AG04449 (cell line): Measurements from ENCODE around the gene LDLRAD4.
A peak's percentile ranks its signal among the peaks of the same experiment; 100 is the strongest.

ENCODE experiments used
- CTCF ChIA-PET: fragments of 350-600 bp; formaldehyde crosslinking; extraction: SDS; loops from one replicate; lab custom pipeline; 2021; ENCODE audit warnings: antibody characterized with exemption; lab: Yijun Ruan, JAX
- POLR2A ChIA-PET: fragments of 400-600, 350-600 bp; formaldehyde crosslinking; extraction: SDS; loops from one replicate; lab custom pipeline; 2020; ENCODE audit warnings: antibody characterized with exemption, inconsistent platforms; lab: Yijun Ruan, JAX
- DNase-seq: peaks from one replicate; pipeline ENCODE4 v3.0.0-alpha.2; 2010; ENCODE audit warnings: low read depth, low spot score
- H3K4me3 ChIP-seq: 2 replicates; pipeline ENCODE4 v1.5.1; 2011; ENCODE audit warnings: low read depth, mild to moderate bottlenecking, control low read depth, low read length
- TF ChIP-seq, protein P1 (sequence below): IDR thresholded peaks from one replicate; pipeline ENCODE4 v1.5.1; 2011; ENCODE audit warnings: mild to moderate bottlenecking, moderate library complexity, low read length, control low read depth, inconsistent platforms; ENCODE audit not compliant: insufficient read depth; ENCODE audit errors: missing control alignments

LDLRAD4 gene

DNA sequence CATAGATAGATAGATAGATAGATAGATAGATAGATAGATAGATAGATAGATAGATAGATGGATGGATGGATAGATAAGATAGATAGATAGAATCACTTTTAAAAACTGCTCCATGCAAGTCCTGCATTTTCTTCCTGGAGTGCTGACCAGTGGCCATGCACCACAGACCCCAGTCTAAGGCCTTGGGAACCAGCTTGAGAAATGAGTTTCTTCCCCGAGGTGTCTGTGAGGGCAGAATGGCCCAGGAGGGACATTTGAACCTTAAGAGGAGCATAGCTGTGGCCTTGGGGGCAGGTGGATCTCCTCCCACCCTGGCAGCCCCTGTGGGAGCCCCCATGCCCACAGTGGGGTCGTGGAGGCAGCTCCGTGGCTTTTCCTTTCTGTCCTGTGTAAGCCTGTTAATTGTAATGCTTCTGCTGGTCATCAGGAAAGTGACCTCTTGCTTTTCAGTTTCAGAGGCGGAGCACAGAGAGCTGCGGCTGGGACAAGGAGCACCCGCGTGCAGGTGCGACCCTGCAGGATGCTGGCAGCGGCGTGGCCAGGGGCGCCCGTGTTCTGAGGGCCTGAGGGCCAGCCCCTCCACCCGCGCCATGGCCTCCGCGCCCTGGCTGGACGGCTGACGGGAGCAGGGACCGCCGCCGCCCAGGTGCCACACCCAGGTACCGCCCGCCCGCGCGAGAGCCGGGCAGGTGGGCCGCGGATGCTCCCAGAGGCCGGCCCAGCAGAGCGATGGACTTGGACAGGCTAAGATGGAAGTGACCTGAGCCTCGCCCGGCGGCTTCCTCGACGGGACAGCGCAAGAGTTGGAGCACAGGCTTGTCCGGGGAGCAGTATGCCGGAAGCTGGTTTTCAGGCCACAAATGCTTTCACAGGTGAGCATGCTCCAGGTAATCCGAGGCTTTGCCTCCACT is 168.6 kb downstream of the LDLRAD4 start:
- no peak overlapping the region for H3K4me3 ChIP-seq
- TF ChIP-seq, protein P1, sequence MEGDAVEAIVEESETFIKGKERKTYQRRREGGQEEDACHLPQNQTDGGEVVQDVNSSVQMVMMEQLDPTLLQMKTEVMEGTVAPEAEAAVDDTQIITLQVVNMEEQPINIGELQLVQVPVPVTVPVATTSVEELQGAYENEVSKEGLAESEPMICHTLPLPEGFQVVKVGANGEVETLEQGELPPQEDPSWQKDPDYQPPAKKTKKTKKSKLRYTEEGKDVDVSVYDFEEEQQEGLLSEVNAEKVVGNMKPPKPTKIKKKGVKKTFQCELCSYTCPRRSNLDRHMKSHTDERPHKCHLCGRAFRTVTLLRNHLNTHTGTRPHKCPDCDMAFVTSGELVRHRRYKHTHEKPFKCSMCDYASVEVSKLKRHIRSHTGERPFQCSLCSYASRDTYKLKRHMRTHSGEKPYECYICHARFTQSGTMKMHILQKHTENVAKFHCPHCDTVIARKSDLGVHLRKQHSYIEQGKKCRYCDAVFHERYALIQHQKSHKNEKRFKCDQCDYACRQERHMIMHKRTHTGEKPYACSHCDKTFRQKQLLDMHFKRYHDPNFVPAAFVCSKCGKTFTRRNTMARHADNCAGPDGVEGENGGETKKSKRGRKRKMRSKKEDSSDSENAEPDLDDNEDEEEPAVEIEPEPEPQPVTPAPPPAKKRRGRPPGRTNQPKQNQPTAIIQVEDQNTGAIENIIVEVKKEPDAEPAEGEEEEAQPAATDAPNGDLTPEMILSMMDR = no peak
- ChIA-PET CTCF (no interaction called here), POLR2A (no interaction called here)
- no peak for DNase-seq

DNA sequence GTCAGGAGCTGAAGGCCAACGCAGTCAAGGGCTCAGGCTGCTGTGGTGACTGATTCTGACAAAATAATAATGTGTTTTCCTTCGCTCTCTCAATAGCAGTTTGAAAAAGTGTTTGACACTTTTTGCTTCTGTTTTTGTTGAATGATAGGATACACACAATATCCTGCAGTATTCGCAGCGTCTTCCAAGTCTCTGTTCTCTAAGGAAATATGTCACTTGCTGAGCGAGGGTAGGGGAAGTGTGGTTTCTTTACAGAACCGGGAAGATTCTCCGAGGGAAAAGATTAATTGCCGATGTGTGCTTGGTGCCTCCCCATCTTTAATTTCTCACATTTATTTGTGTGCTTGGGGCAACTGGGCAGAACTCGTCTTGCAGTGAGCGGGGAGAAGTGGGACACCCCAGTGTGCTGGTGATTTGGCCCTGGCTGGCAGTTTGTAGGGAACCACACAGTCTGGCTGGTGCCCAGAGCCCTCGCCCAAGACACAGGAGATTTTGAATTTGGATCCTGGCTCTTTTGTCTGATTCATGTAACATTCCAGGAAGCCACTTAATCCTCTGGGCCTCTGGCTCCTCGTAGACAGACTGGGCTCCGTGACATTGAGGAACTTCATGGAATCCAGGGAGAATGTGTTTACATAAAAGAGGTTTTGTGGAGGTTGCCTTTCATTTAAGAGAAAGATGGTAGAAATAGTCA is 169.4 kb downstream of the LDLRAD4 start:
- ChIA-PET CTCF (no interaction called here), POLR2A (interaction anchor here (1.6 kb wide), 1 partner anchor 48 kb away, joined by 3 read pairs; no protein-coding TSS in a partner anchor)
- no peak overlapping the region for H3K4me3 ChIP-seq
- TF ChIP-seq, protein P1 = no peak
- DNase-seq = peak; percentile 19

DNA sequence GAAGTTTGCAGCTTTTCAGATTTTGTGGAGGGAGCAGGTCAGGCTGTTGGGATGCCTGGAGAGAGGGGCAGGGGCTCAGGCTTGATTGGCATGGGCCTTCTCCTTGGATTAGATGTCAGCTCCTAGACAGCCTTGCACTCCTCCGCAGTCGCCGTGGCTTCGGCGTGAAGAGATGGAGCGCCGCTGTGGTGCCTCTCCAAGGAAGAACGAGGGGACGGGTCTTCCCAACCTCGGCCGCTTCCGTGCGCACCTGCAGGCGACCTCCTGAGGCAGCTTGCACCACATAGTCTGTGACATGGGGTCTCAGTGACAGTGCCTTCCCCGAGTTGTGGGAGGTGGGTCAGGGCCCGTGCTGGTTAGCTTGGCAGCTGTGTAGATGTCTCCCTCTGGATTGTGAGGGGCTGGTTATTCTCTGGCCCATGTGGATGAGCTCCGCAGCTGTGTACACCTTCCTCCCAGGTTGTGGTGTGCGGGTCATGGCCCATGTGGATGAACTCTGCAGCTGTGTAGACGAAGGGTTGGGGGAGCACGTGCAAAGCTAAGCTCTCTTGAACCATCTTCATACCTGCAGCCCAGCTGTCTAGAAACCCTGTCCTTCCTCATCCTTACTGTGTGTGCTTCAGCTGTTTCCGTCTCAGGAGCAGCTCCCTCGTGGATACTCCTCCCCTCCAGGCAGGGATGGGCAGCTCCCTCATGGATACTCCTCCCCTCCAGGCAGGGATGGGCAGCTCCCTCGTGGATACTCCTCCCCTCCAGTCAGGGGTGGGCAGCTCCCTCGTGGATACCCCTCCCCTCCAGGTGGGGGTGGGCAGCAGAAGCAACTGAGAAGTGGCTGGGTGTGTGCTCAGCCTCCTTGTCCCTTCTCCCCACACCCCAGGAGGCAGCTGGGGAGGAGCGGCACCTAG is 170.3 kb downstream of the LDLRAD4 start:
- DNase-seq = no peak
- no peak overlapping the region for H3K4me3 ChIP-seq
- TF ChIP-seq, protein P1 = no peak
- CTCF ChIA-PET = interaction anchor here (0.8 kb wide), 1 partner anchor 168 kb away, joined by 3 read pairs; no protein-coding TSS in a partner anchor
- POLR2A ChIA-PET = interaction anchor here (0.5 to 1.6 kb wide), 3 partner anchors 16 to 119 kb away, joined by 3 to 4 read pairs (median 3); no protein-coding TSS in a partner anchor

DNA sequence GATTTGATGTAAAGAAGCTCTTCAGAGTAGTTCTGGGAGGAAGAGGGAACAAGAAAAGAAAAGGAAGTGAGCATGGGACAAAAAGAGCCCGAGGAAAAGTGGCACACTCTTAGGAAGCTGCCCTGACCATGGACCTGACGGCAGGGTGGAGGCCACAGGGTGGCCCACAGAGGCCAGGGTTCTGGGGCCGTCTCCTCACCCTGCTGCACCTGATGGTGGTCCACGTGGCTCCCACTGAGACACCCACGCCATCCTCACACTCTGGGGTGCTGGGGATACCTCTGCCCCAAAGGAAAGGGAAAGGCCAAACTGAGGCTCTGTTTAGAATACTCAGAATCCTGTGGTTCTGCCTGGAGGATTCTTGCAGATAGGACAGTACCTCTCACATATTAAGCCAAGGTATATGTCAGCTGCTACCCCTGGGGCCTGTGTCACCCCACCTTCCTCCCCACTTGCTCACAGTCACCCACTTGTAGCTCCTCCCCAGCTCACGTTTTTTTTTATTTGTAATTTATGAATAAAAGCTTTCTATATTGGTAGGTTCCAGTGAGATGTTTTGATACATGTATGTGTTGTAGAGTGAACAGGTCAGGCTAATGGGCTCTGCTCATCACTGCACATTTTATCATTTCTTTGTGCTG is 171.1 kb downstream of the LDLRAD4 start:
- POLR2A ChIA-PET = interaction anchor here (0.7 to 1.6 kb wide), 2 partner anchors 16 to 46 kb away, joined by 3 to 4 read pairs; no protein-coding TSS in a partner anchor
- H3K4me3 ChIP-seq = no peak overlapping the region
- CTCF ChIA-PET = no interaction called here
- TF ChIP-seq, protein P1 = no peak
- no peak for DNase-seq

DNA sequence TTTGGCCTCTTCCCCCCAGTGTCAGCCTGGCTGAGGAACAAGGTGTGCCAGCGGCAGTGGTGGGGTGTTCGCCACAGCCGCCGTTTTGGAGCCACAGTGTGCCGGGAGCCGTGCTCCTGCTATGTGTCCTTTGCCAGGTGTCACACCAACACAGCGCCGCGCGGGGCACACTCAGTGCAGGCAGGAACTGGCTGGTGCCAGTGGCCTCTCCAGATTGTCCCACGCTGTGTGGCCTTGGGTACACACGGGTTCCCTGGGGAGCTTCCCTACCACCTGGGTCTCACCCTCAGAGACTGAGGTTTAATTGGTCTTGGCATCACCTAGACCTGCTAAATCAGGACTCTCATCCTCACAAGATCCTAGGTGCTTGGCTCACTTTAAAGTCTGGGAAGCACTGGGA is 171.6 kb downstream of the LDLRAD4 start:
- CTCF ChIA-PET = no interaction called here
- POLR2A ChIA-PET = no interaction called here
- TF ChIP-seq, protein P1 = no peak
- H3K4me3 ChIP-seq = no peak overlapping the region
- no peak for DNase-seq
